Gastroesophageal sphincter (tissue), 3 donors: ENCODE data around the gene GRID1.

Experiments
- CTCF ChIP-seq, 4 experiments: fragments of 200-600 bp in 2 of 4; fragments of 450-650 bp in 2 of 4; sonication (generic) in 1 of 4; IDR thresholded peaks; one replicate each; pipeline ENCODE4 v1.5.1; 2017 to 2019; ENCODE audit warnings: antibody characterized with exemption in 4 of 4, mild to moderate bottlenecking in 2 of 4, moderate library complexity in 2 of 4
- POLR2A ChIP-seq, 2 donors: fragments of 450-650 bp; IDR thresholded peaks; one replicate each; pipeline ENCODE4 v1.6.1; 2017; ENCODE audit warnings: antibody characterized with exemption in 2 of 2, mild to moderate bottlenecking in 2 of 2, moderate library complexity in 1 of 2

DNA sequence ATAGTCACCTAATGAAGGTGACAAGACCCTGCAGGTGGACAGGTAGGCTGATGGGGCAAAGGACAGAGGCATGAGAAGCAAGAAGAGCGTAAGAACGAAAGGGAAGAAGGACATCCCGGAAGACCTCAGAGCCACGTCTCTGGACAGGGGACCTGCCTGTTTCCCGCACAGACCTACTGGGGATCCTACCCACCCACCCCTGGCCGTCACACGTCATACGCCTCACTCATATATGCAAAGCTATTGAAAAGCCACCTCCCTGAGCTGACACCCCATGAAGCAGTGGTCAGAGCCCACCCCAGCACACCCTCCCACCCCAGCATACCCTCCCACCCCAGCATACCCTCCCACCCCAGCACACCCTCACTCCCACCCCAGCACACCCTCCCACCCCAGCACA lies 140.6 kb downstream of the GRID1 start:
- TF ChIP-seq CTCF (IDR thresholded peaks at IDR 0.05) (no peak), POLR2A (IDR thresholded peaks at IDR 0.05) (no peak)
